ENCODE data around the gene ZNF521.

DNA sequence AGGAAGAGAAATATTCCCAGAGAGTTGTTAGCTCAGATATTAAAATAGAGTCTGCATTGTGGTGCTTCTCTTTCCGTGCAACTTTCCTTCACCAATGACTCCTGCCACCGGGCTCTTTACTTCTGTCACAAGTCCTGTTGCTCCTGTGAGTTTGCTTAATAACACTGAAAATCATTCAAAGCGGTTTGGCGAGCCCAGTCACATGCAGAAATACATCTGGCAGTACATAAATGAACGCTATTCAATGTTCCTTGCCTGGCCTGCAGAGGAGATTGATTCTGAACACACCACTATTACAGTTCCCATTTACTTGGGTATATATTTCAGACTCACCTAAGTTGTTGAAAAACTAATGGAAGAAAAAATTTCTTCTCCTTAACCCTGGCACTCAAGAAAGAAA lies 276.6 kb downstream of the ZNF521 start:
- TF ChIP-seq, protein P1, sequence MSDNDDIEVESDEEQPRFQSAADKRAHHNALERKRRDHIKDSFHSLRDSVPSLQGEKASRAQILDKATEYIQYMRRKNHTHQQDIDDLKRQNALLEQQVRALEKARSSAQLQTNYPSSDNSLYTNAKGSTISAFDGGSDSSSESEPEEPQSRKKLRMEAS (IDR thresholded peaks at IDR 0.05), result no peak
- no peak for TF ChIP-seq RAD21 (IDR thresholded peaks at IDR 0.05; ENCODE audit: low read depth)
- TF ChIP-seq YY1 (IDR thresholded peaks at IDR 0.05; ENCODE audit: low read depth), result no peak
